ENCODE data around the gene BCAP31. TPM values are rescaled to one million over a fixed set of nuclear protein-coding genes. Genes with fewer than 3 reads are reported as not detected.

BCAP31 gene
- total RNA-seq, 3 donors from 2014 or later, result 158 to 209 (median 181) TPM

GRCh38 chrX:153723351-153724251 is 586 bp downstream of the BCAP31 start:
- peak; percentile 17 for ATAC-seq
- intact Hi-C loops (cut with DNase I, micrococcal nuclease), result no loop called here
- peak; percentile 50 to 72 (median 71) for DNase-seq
- no peak for TF ChIP-seq CTCF (IDR thresholded peaks at IDR 0.05)
- Histone ChIP-seq H3K4me1 (ENCODE audit: low read depth) (peaks cover 37% of the 10 kb centered on the region), H3K36me3 (ENCODE audit: low read depth) (no peaks in the 10 kb centered on the region), H3K4me3 (peak overlapping the region; percentile 33), H3K9me3 (no peaks in the 10 kb centered on the region)

- Histone ChIP-seq H3K4me3 (no peak overlapping the region), H3K9me3 (no peaks in the 10 kb centered on the region), H3K4me1 (ENCODE audit: low read depth) (peaks cover 33% of the 10 kb centered on the region), H3K36me3 (ENCODE audit: low read depth) (no peaks in the 10 kb centered on the region)
- intact Hi-C loops (cut with DNase I, micrococcal nuclease), result no loop called here
- no peak for DNase-seq
- no peak for ATAC-seq
- no peak for TF ChIP-seq CTCF (IDR thresholded peaks at IDR 0.05)
Measured at GRCh38 chrX:153722704-153723350, 1.4 kb downstream of the BCAP31 start.

- DNase-seq, result no peak
- Histone ChIP-seq H3K9me3 (no peaks in the 10 kb centered on the region), H3K36me3 (ENCODE audit: low read depth) (no peaks in the 10 kb centered on the region), H3K4me1 (ENCODE audit: low read depth) (peaks cover 10% of the 10 kb centered on the region), H3K4me3 (no peak overlapping the region)
- no peak for ATAC-seq
- intact Hi-C loops (cut with DNase I, micrococcal nuclease), result no loop called here
- TF ChIP-seq CTCF (IDR thresholded peaks at IDR 0.05), result no peak
Measured at GRCh38 chrX:153719701-153720100, 4.5 kb downstream of the BCAP31 start.

GRCh38 chrX:153719238-153719637 is 4.9 kb downstream of the BCAP31 start:
- Histone ChIP-seq H3K9me3 (no peaks in the 10 kb centered on the region), H3K4me3 (no peak overlapping the region), H3K36me3 (ENCODE audit: low read depth) (no peaks in the 10 kb centered on the region), H3K4me1 (ENCODE audit: low read depth) (peaks cover 10% of the 10 kb centered on the region)
- no peak for TF ChIP-seq CTCF (IDR thresholded peaks at IDR 0.05)
- intact Hi-C loops (cut with DNase I, micrococcal nuclease), result no loop called here
- no peak for ATAC-seq
- no peak for DNase-seq

GRCh38 chrX:153717445-153717844 is 6.7 kb downstream of the BCAP31 start:
- Histone ChIP-seq H3K4me1 (ENCODE audit: low read depth) (peaks cover 4% of the 10 kb centered on the region), H3K9me3 (no peaks in the 10 kb centered on the region), H3K36me3 (ENCODE audit: low read depth) (no peaks in the 10 kb centered on the region), H3K4me3 (no peak overlapping the region)
- no peak for DNase-seq
- TF ChIP-seq CTCF (IDR thresholded peaks at IDR 0.05), result no peak
- ATAC-seq, result no peak
- intact Hi-C loops (cut with DNase I, micrococcal nuclease), result no loop called here
